Ovary (tissue), 9 donors: Measurements from ENCODE around the gene DIPK1B. TPM values are rescaled to one million over a fixed set of nuclear protein-coding genes. Genes with fewer than 3 reads are reported as not detected.

Source experiments
- DNase-seq, 5 donors: peaks; one replicate each; pipeline ENCODE4 v3.0.0-alpha.2; 2019 to 2020
- H3K27ac ChIP-seq, 2 donors: fragments of 200-600 bp; one replicate each; pipeline versions ENCODE4 v1.5.1 to v1.8.0; 2019 to 2022
- H3K27me3 ChIP-seq: fragments of 200-600 bp; one replicate; pipeline ENCODE4 v1.8.0; 2022
- H3K36me3 ChIP-seq: fragments of 200-600 bp; sonication (generic); one replicate; pipeline ENCODE4 v1.5.1; 2019
- H3K4me1 ChIP-seq: one replicate; pipeline ENCODE4 v1.8.1; 2013; ENCODE audit warnings: mild to moderate bottlenecking, moderate library complexity; ENCODE audit not compliant: insufficient read depth
- H3K4me3 ChIP-seq: fragments of 200-600 bp; sonication (generic); one replicate; pipeline ENCODE4 v1.5.1; 2017
- H3K9me3 ChIP-seq, 2 donors: fragments of 200-600 bp in 1 of 2; sonication (generic) in 1 of 2; one replicate each; pipeline versions ENCODE4 v1.5.1 to v1.8.1; 2013 to 2019; ENCODE audit warnings: mild to moderate bottlenecking in 1 of 2, moderate library complexity in 1 of 2
- EP300 ChIP-seq: sonication (generic); formaldehyde crosslinking; IDR thresholded peaks from one replicate; pipeline ENCODE4 v1.6.1; 2017; ENCODE audit warnings: antibody characterized with exemption
- POLR2A ChIP-seq: fragments of 450-650 bp; IDR thresholded peaks from one replicate; pipeline ENCODE4 v1.6.1; 2017; ENCODE audit warnings: antibody characterized with exemption, mild to moderate bottlenecking, moderate library complexity
- WGBS, 3 donors: extraction: QIAGEN DNeasy Blood & Tissue Kit in 1 of 3; methylation state at CpG; one replicate each; pipeline versions ENCODE4 v1.1.5 to v1.1.7; 2013 to 2017; 5-methylcytosine and 5-hydroxymethylcytosine counted together
- intact Hi-C, 4 donors: fragments of 100-400 bp; cut with DNase I; formaldehyde crosslinking; loops; one replicate each; pipeline versions ENCODE4 v1.11.0 to v1.15.1; 2022 to 2023
- polyA plus RNA-seq, 2 donors: library from polyadenylated mRNA; stranded (reverse); fragments of 200-250 nt in 1 of 2; fragments of 350-450 nt in 1 of 2; fragmentation: Illumina TruSeq in 1 of 2; extraction: RNeasy Lipid Tissue Mini Kit (QIAGEN cat#74804) in 1 of 2; gene quantifications; one replicate each; pipeline ENCODE4 v1.2.3, GENCODE V29; 2013 to 2014
- total RNA-seq, 7 donors: library from RNA; depleted of rRNA in 2 of 7; stranded (reverse); fragments of >200 nt in 2 of 7; fragmentation: NEBNext Ultra II Directional in 3 of 7; extraction: Animal tissue kit (Norgen Biotek cat#: 25700) in 3 of 7; gene quantifications; one replicate each; pipeline versions ENCODE4 v1.1.0 to v1.2.4, GENCODE V29; 2016 to 2023
- TF ChIP-seq, protein P1 (sequence below), 3 donors: fragments of 450-650 bp in 2 of 3; fragments of 200-600 bp in 1 of 3; IDR thresholded peaks; one replicate each; pipeline versions ENCODE4 v1.5.1 to v1.8.0; 2016 to 2022; ENCODE audit warnings: antibody characterized with exemption in 3 of 3, mild to moderate bottlenecking in 1 of 3
- donor health status: DM: no; HTN: no; CAD: no; lungs with moderate emphysema.
- donor health status: DM: no; HTN: no; CAD: no.
- donor health status: Bipolar disorder and iron deficiency.
- donor health status: DM: yes; HTN: yes; CAD: no.
- donor health status: DM: no; HTN: no; CAD: no.
- donor health status: DM: yes; HTN: yes; CAD: no.

The DIPK1B gene
- total and polyA plus RNA-seq, 9 donors, result 2.9 to 23.4 (median 13.1) TPM

DNA sequence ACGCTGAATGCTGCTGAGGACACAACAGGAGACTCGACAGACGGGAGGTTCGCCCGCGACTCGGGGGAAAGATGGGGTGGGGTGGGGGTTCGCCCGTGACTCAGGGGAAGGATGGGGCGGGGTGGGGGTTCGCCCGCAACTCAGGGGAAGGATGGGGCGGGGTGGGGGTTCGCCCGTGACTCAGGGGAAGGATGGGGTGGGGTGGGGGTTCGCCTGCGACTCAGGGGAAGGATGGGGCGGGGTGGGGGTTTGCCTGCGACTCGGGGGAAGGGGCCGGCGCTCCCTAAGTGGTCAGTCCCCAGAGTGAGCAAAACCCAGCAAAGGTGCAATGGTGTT, 33.8 kb downstream of the DIPK1B start:
- DNase-seq, result no peak
- H3K4me3 ChIP-seq, result no peak overlapping the region
- WGBS, 3 donors, result 80 to 90% (median 87%) methylated on average over 14 to 22 of the region's 22 CpGs
- H3K4me1 ChIP-seq, result peaks cover under 1% of the 10 kb centered on the region
- TF ChIP-seq POLR2A, result no peak
- TF ChIP-seq, protein P1, sequence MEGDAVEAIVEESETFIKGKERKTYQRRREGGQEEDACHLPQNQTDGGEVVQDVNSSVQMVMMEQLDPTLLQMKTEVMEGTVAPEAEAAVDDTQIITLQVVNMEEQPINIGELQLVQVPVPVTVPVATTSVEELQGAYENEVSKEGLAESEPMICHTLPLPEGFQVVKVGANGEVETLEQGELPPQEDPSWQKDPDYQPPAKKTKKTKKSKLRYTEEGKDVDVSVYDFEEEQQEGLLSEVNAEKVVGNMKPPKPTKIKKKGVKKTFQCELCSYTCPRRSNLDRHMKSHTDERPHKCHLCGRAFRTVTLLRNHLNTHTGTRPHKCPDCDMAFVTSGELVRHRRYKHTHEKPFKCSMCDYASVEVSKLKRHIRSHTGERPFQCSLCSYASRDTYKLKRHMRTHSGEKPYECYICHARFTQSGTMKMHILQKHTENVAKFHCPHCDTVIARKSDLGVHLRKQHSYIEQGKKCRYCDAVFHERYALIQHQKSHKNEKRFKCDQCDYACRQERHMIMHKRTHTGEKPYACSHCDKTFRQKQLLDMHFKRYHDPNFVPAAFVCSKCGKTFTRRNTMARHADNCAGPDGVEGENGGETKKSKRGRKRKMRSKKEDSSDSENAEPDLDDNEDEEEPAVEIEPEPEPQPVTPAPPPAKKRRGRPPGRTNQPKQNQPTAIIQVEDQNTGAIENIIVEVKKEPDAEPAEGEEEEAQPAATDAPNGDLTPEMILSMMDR (IDR thresholded peaks at IDR 0.05), result no peak
- TF ChIP-seq EP300, result no peak
- H3K27me3 ChIP-seq, result no peaks in the 10 kb centered on the region
- intact Hi-C loops, result no loop called here
- no peaks in the 10 kb centered on the region for H3K9me3 ChIP-seq
- no peaks in the 10 kb centered on the region for H3K36me3 ChIP-seq
- no peak overlapping the region for H3K27ac ChIP-seq

DNA sequence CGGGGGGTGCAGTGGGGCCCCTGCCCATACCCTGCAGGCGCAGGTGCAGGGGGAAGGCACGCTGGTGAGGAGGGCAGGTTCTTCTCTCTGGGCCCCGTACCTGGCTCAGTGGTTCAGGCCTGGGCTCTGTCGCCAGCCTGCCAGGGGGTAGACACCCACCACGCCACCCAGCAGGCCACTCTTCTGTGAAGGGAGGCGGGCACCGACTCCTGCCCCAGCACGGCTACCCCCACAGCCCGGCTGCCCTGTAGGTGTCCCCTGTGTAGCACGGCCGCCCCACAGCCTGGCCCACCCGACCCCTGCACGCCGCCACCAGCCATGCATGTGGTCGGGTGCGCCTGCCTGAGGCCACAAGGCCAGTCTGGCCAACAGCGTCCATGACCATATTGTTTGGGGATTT, 34.2 kb downstream of the DIPK1B start:
- no peaks in the 10 kb centered on the region for H3K4me1 ChIP-seq
- H3K27me3 ChIP-seq, result no peaks in the 10 kb centered on the region
- H3K9me3 ChIP-seq, result no peaks in the 10 kb centered on the region
- no peak overlapping the region for H3K4me3 ChIP-seq
- H3K36me3 ChIP-seq, result no peaks in the 10 kb centered on the region
- no peak overlapping the region for H3K27ac ChIP-seq
- WGBS, 3 donors, result 89 to 93% (median 92%) methylated on average over 18 of the region's 18 CpGs
- DNase-seq, result no peak
- TF ChIP-seq POLR2A, result no peak
- TF ChIP-seq EP300, result no peak
- TF ChIP-seq, protein P1 (IDR thresholded peaks at IDR 0.05), result no peak
- intact Hi-C loops, result no loop called here

DNA sequence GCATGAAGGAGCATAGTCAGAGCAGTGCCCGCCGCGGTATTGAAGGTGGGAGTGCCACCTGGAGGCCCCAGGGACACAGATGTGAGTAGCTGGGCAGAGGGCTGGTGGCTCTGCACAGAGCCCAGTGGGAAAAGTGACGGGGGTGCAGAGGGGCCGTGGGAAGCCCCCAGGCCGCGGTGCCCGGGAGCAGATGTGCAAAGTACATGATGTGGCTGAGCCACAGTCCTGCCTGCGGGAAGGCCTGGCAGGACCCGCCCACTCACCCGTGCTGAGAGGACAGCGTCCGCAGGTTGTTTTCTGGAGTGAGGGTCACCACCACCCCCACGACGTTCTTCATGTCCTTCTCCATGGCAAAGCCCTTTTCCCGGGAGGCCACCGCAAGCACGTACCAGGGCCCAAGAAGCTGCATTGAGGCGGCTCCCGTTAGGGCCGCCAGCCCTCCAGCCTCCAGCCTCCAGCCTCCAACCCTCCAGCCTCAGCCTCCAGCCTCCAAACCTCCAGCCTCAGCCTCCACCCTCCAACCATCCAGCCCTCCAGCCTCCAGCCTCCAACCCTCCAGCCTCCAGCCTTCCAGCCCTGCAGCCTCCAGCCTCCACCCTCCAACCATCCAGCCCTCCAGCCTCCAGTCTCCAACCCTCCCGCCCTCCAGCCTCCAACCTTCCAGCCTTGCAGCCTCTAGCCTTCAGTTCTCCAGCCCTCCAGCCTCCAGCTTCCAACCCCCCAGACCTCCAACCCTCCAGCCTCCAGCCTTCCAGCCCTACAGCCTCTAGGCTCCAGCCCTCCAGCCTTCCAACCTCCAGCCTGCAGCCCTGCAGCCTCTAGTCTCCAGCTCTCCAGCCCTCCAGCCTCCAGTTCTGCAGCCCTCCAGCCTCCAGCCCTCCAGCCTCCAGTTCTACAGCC, 35.0 kb downstream of the DIPK1B start:
- H3K36me3 ChIP-seq, result no peaks in the 10 kb centered on the region
- no peak for DNase-seq
- H3K4me3 ChIP-seq, result no peak overlapping the region
- H3K9me3 ChIP-seq, result no peaks in the 10 kb centered on the region
- TF ChIP-seq EP300 (no peak), POLR2A (no peak)
- TF ChIP-seq, protein P1 (IDR thresholded peaks at IDR 0.05), result no peak
- no peaks in the 10 kb centered on the region for H3K4me1 ChIP-seq
- intact Hi-C loops, result no loop called here
- H3K27me3 ChIP-seq, result no peaks in the 10 kb centered on the region
- 81 to 84% (median 84%) methylated on average over 22 of the region's 22 CpGs for WGBS, 3 donors
- no peak overlapping the region for H3K27ac ChIP-seq

DNA sequence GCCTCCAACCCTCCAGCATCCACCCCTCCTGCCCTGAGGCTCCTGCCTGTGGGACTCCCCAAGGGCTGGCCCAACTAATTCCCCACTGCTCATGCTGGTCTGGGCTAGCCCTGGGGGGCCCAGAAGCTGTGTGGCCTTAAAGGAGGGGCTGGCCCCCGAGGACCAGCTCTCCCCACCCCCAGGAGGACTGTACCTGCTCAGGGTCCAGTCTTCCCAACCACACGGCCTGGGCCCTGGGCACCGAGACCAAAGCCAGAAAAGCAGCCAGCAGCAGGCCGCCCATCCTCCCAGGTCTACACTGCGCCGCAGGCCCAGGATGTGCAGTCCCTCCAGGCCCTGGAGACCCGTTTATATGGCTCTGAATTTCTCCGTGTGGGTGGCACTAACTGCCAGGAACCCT, 35.8 kb downstream of the DIPK1B start, which contains the start of gene LCN6:
TSS of gene LCN6 (minus strand) at position 325 of the 400 bp plus-strand sequence. CDS start at position 283, 42 bp downstream.
- intact Hi-C loops, result no loop called here
- WGBS, 3 donors, result 72 to 77% (median 73%) methylated on average over 8 of the region's 8 CpGs

More for the DNA sequence above, 35.8 kb downstream of the DIPK1B start, which contains the start of gene LCN6:
- Histone ChIP-seq H3K4me3 (no peak within 1 kb of the TSS), H3K27me3 (no peaks in the 10 kb centered on the region), H3K4me1 (no peaks in the 10 kb centered on the region), H3K36me3 (no peaks in the 10 kb centered on the region), H3K27ac (no peak within 1 kb of the TSS), H3K9me3 (no peaks in the 10 kb centered on the region)
- no peak for DNase-seq
- TF ChIP-seq POLR2A (no peak), EP300 (no peak)
- TF ChIP-seq, protein P1 (IDR thresholded peaks at IDR 0.05), result no peak
